Upper lobe of right lung (tissue), 1 donor: ENCODE data around the gene BCL7B. TPM values are rescaled to one million over a fixed set of nuclear protein-coding genes. Genes with fewer than 3 reads are reported as not detected.
"Not testable (repeated sequence)": the region's sequence is repeated elsewhere in the genome, so short reads cannot be mapped to it uniquely, and the experiment has no call there.

Experiments used
- ATAC-seq: fragments of 200-7000 bp; cut with Tn5 transposase; one replicate; pipeline ENCODE4 v1.9.1; 2020; ENCODE audit warnings: mild to moderate bottlenecking, moderate library complexity
- DNase-seq: peaks from one replicate; pipeline ENCODE4 v3.0.0-alpha.2; 2020
- H3K27ac ChIP-seq: fragments of 200-600 bp; one replicate; pipeline ENCODE4 v1.8.0; 2022
- H3K27me3 ChIP-seq: fragments of 200-600 bp; one replicate; pipeline ENCODE4 v1.8.0; 2022; ENCODE audit warnings: mild to moderate bottlenecking
- H3K36me3 ChIP-seq: fragments of 200-600 bp; one replicate; pipeline ENCODE4 v1.8.0; 2022
- H3K4me1 ChIP-seq: fragments of 200-600 bp; one replicate; pipeline ENCODE4 v1.8.0; 2022
- H3K4me3 ChIP-seq: fragments of 200-600 bp; one replicate; pipeline ENCODE4 v1.8.0; 2022; ENCODE audit warnings: mild to moderate bottlenecking
- H3K9me3 ChIP-seq: fragments of 200-600 bp; one replicate; pipeline ENCODE4 v1.8.0; 2022
- intact Hi-C: fragments of 100-400 bp; cut with DNase I; formaldehyde crosslinking; loops from one replicate; pipeline ENCODE4 v1.11.0; 2022
- total RNA-seq: library from RNA; stranded (reverse); fragmentation: NEBNext Ultra II Directional; extraction: Animal tissue kit (Norgen Biotek cat#: 25700); gene quantifications from one replicate; pipeline ENCODE4 v1.2.1, GENCODE V29; 2021
- TF ChIP-seq, protein P1 (sequence below): fragments of 200-600 bp; IDR thresholded peaks from one replicate; pipeline ENCODE4 v1.8.0; 2022; ENCODE audit warnings: antibody characterized with exemption
- donor health status: DM: no; HTN: yes; CAD: no; lungs with severe emphysema.

Gene BCL7B
- total RNA-seq, 1 donor from 2014 or later, result 71.8 TPM

DNA sequence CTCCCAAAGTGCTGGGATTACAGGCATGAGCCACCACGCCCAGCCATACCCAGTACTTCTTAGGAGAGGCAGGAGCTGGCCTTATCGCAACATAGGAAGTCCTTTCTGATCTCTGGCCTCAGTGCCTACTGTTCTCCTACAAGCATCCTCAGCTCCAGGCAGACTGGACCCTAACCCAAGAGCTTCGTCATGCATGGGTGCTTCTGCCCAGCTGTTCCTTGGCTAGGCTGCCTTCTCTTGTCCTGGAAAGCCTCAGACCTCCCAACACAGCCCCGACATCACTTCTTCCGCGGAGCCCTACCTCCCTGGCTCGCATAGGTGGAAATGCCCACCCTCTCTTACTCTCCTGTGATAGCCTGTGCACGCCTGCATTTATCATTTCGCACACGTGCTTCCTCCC, 15.8 kb downstream of the BCL7B start:
- Histone ChIP-seq H3K36me3 (peaks cover 73% of the 10 kb centered on the region), H3K9me3 (no peaks in the 10 kb centered on the region), H3K4me1 (no peaks in the 10 kb centered on the region), H3K27ac (no peak overlapping the region), H3K4me3 (no peak overlapping the region), H3K27me3 (no peaks in the 10 kb centered on the region)
- ATAC-seq, result no peak
- intact Hi-C loops, result no loop called here
- TF ChIP-seq, protein P1, sequence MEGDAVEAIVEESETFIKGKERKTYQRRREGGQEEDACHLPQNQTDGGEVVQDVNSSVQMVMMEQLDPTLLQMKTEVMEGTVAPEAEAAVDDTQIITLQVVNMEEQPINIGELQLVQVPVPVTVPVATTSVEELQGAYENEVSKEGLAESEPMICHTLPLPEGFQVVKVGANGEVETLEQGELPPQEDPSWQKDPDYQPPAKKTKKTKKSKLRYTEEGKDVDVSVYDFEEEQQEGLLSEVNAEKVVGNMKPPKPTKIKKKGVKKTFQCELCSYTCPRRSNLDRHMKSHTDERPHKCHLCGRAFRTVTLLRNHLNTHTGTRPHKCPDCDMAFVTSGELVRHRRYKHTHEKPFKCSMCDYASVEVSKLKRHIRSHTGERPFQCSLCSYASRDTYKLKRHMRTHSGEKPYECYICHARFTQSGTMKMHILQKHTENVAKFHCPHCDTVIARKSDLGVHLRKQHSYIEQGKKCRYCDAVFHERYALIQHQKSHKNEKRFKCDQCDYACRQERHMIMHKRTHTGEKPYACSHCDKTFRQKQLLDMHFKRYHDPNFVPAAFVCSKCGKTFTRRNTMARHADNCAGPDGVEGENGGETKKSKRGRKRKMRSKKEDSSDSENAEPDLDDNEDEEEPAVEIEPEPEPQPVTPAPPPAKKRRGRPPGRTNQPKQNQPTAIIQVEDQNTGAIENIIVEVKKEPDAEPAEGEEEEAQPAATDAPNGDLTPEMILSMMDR, result no peak
- no peak for DNase-seq

DNA sequence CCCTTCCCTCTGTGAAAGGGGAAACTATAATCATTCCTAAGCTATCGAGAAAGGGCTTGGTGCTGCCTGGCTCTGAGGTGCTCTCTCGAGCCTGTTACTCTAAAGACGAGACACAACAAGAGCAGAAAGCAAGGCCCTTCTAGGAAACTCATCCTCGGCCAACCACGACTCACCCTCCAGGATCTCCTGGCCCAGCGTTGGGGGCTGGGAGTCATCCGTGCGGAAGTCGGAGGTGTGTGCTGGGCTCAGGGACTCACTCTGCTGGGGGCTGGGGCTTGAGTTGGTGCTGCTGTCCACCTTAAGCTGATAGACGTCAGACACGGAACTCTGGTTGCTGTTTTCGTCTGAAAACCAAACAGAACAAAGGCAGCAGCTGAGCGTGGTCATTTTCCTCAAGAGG, 17.8 kb downstream of the BCL7B start:
- Histone ChIP-seq H3K9me3 (no peaks in the 10 kb centered on the region), H3K4me1 (no peaks in the 10 kb centered on the region), H3K36me3 (peaks cover 86% of the 10 kb centered on the region), H3K27ac (no peak overlapping the region), H3K27me3 (no peaks in the 10 kb centered on the region), H3K4me3 (no peak overlapping the region)
- ATAC-seq (no peak), DNase-seq (no peak)
- TF ChIP-seq, protein P1, result no peak
- intact Hi-C loops, result no loop called here

DNA sequence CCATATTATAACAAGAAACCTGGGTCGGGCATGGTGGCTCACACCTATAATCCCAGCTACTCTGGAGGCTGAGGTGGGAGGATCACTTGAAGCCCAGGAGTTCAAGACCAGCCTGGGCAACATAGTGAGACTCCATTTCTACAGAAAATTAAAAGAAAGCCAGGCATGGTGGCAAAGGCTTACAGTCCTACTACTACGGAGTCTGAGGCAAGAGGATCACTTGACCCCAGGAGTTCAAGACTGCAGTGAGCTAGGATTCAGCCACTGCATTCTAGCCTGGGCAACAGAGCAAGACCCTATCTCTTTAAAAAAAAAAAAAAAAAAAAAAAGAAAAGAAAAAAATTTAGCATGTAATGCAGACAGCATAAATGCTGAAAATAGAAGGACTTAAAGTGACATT, 19.0 kb downstream of the BCL7B start:
- ATAC-seq, H3K27ac ChIP-seq, H3K27me3 ChIP-seq, intact Hi-C loops, H3K4me1 ChIP-seq, DNase-seq, H3K4me3 ChIP-seq, H3K9me3 ChIP-seq: not testable (repeated sequence)
- peaks cover 80% of the 10 kb centered on the region for H3K36me3 ChIP-seq

DNA sequence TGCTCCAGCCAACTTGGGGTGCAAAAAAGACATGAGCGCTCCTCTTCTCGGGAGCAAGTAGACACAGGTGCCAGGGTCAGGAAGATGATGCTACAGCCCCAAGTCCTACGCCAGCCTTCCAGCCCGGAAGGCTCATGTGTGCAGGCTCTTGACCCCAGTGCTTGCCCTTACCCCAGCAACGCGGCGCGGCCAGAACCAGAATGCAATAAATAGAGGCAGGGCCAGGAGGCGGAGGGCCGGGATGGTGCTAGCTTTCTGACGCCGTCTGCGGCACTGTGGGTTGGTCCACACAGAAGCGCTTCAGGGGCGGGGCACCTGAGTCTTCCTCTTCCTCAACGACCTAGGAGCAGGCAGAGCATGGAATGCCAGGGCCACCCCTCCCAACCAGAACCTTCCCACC, 20.4 kb downstream of the BCL7B start:
- DNase-seq (no peak), ATAC-seq (no peak)
- H3K27ac ChIP-seq, result no peak overlapping the region
- no peaks in the 10 kb centered on the region for H3K9me3 ChIP-seq
- H3K27me3 ChIP-seq, result no peaks in the 10 kb centered on the region
- H3K4me1 ChIP-seq, result no peaks in the 10 kb centered on the region
- no peak overlapping the region for H3K4me3 ChIP-seq
- intact Hi-C loops, result no loop called here
- TF ChIP-seq, protein P1, result no peak
- peaks cover 65% of the 10 kb centered on the region for H3K36me3 ChIP-seq

DNA sequence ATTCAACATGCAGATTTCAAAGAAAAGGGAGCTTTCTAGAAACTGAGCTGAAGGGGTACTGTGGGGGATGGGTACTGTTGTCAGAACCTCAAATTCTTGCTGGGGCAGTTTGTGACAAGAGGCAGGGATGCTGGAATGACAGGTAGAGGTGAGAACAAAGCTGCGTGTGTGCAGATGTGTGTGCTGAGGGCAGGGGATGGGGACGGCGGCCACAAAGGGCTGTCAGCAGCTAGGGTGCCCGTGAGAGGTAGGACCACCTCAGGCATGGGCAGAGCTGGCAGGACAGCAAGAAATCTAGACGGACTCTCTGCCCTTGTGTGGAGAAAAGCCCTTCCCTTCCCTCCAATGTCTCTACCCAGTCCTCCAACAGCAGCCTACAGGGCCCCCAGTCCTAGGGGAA, 21.0 kb downstream of the BCL7B start:
- ATAC-seq (no peak), DNase-seq (no peak)
- Histone ChIP-seq H3K4me3 (no peak overlapping the region), H3K27me3 (no peaks in the 10 kb centered on the region), H3K9me3 (no peaks in the 10 kb centered on the region), H3K27ac (no peak overlapping the region), H3K36me3 (peaks cover 59% of the 10 kb centered on the region), H3K4me1 (no peaks in the 10 kb centered on the region)
- intact Hi-C loops, result no loop called here
- TF ChIP-seq, protein P1, result no peak

DNA sequence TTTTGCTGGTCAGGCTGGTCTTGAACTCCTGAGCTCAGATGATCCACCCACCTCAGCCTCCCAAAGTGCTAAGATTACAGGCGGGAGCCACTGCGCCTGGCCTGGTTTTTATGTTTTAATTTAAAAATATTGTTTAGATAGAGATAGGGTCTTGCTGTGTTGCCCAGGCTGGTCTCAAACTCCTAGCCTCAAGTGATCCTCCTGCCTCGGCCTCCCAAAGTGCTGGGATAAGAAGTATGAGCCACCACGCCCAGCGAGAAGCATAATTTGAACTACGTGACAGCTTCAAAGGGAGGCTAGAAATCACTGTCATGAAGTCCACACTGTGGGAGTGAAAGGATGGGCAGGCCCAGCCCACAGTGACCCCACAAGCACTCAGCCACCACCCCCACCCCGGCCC, 21.6 kb downstream of the BCL7B start:
- H3K9me3 ChIP-seq, intact Hi-C loops, ATAC-seq, H3K27me3 ChIP-seq, H3K4me1 ChIP-seq, DNase-seq, H3K27ac ChIP-seq, H3K4me3 ChIP-seq: not testable (repeated sequence)
- H3K36me3 ChIP-seq, result peaks cover 58% of the 10 kb centered on the region

DNA sequence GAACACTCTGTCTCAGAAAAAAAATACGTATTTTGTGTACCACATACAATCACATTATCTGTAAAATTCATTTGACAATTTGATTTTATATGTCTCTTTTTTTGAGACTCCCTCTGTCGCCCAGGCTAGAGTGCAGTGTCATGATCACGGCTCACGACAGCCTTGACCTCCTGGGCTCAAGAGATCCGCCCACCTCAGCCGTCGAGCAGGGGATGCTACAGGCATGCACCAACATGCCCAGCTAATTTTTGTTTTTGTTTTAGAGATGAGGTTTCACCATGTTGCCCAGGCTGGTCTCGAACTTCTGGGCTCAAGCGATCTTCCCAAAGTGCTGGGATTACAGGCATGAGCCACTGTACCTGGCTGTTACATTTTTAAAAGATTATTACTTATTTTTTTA, 23.7 kb downstream of the BCL7B start:
- intact Hi-C loops, result no loop called here
- TF ChIP-seq, protein P1, result no peak
- no peak for DNase-seq
- no peaks in the 10 kb centered on the region for H3K4me1 ChIP-seq
- H3K27me3 ChIP-seq, result no peaks in the 10 kb centered on the region
- H3K36me3 ChIP-seq, result peaks cover 39% of the 10 kb centered on the region
- H3K9me3 ChIP-seq, result no peaks in the 10 kb centered on the region
- no peak overlapping the region for H3K27ac ChIP-seq
- H3K4me3 ChIP-seq, result no peak overlapping the region
- no peak for ATAC-seq
